ENCODE results near the gene C10orf90.

- no peak for TF ChIP-seq REST (IDR thresholded peaks at IDR 0.05)
- no peak for TF ChIP-seq CTCF (IDR thresholded peaks at IDR 0.05; ENCODE audit: low read depth, low read length, missing input control)
- TF ChIP-seq MAX (IDR thresholded peaks at IDR 0.05) = no peak
- TF ChIP-seq, protein P1, sequence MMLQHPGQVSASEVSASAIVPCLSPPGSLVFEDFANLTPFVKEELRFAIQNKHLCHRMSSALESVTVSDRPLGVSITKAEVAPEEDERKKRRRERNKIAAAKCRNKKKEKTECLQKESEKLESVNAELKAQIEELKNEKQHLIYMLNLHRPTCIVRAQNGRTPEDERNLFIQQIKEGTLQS (IDR thresholded peaks at IDR 0.05) = no peak
Measured at GRCh38 chr10:126393076-126393475, 277.4 kb downstream of the C10orf90 start.

Data from liver (tissue), 3 donors.